Stimulated activated CD4-positive, alpha-beta T cell treated with anti-CD3 and anti-CD28 coated beads, Interleukin-12 subunit alpha, Interleukin-12 subunit beta, amount 100 ng/mL, for 48 hours (primary cell): ENCODE measurements around the gene MAPK9.
A peak's percentile ranks its signal among the peaks of the same experiment; 100 is the strongest.
"Not testable (repeated sequence)": the region's sequence is repeated elsewhere in the genome, so short reads cannot be mapped to it uniquely, and the experiment has no call there.

Experiments
- DNase-seq, 3 donors: peaks; one replicate each; pipeline ENCODE4 v3.0.0-alpha.2; 2020; ENCODE audit warnings: low read depth in 2 of 3, low spot score in 1 of 3

The MAPK9 gene

GRCh38 chr5:180326989-180327565, 35.2 kb upstream of the MAPK9 start:
- no peak for DNase-seq

- DNase-seq, result no peak
These were observed 32.7 kb upstream of the MAPK9 start for GRCh38 chr5:180324601-180324950.

- DNase-seq, result no peak
These were observed 32.2 kb upstream of the MAPK9 start for GRCh38 chr5:180323941-180324600.

GRCh38 chr5:180323160-180323559, 31.3 kb upstream of the MAPK9 start:
- no peak for DNase-seq

- DNase-seq, result no peak
These were observed 26.7 kb upstream of the MAPK9 start for GRCh38 chr5:180318456-180319089.

GRCh38 chr5:180316586-180316985, 24.7 kb upstream of the MAPK9 start:
- DNase-seq, result no peak

- DNase-seq, result peak; percentile 57 to 76 (median 58)
These were observed 23.9 kb upstream of the MAPK9 start for GRCh38 chr5:180315762-180316212.

- DNase-seq, result peak in 2 of 3 donors; percentile 50 to 73
These were observed 22.0 kb upstream of the MAPK9 start for GRCh38 chr5:180313677-180314505.

DNA sequence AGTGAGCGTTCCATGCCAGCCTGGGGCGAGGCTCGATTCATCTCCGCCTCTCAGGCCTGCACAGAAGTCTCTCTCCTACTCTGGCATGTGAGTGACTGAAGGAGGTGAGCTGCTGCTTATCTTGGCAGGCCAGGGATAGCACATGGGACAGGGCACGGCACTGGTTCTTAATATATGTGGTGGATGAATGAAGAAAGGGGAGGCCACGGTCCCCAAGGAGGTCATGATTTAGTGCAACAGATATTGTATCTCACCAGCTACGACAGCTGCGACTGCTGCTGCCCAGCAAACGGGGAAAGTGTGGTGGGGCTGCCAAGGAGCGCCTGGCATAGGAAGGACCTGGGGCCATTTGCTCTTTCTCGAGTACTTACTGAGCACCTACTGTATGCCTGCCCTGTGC, 19.3 kb upstream of the MAPK9 start:
- no peak for DNase-seq

- DNase-seq, result no peak
These were observed 14.9 kb upstream of the MAPK9 start for GRCh38 chr5:180306796-180307195.

- DNase-seq, result no peak
These were observed 13.6 kb upstream of the MAPK9 start for GRCh38 chr5:180305481-180305880.

DNA sequence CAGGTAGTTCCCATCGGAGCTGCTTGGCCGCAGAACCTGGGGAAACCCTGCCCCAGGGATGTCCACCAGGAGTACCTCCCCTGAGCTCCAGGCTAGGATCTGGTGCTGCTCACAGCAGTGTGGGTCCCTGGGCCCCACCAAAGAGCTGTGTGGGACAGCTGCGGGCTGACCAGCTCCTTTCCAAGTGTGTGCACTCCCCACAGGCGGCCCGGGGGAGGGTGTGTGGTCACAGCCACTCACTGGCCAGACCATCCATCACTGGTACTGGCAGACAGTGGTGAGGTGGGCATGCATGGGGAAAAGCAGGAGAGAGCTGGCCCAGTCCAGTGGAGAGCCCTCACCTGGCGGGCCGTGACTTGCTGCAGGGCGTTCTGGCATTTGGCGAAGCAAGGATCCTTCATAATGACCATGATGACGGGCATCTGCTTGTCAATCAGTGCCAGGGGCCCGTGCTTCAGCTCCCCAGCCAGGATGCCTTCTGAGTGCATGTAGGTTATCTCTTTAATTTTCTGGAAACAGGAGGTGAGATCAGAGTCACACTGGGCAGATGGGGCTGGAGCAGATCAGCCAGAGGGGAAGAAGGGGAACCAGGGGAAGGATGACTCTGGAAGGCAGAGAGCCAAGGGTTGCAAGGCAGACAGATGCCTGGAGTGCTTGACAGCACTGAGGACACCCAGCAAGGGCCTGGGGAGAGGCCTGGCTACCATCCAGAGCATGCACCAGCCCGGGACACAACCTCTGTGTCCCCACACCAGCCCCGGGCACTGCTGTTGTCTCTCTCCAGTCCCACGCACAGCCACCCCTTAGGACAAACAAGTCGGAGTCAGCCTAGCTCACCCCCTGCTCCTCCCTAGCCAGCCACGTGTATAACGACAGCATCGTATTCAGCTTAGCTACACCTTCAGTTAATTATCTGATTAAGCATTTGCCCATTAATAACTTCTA, 12.8 kb upstream of the MAPK9 start:
- DNase-seq, result no peak

DNA sequence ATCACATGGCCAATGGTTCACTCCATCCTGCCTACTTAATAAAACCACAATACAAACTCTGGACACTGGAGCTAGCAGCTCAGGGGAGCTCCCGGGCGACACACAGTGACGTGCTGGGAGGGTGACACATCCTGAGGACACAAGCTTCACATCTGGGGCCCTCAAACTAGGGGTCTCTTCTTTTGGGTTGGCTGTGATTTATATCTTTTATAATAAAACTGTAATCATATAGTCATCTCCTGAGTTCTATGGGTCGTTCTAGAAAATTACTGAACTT, 12.1 kb upstream of the MAPK9 start:
- DNase-seq, result no peak

DNA sequence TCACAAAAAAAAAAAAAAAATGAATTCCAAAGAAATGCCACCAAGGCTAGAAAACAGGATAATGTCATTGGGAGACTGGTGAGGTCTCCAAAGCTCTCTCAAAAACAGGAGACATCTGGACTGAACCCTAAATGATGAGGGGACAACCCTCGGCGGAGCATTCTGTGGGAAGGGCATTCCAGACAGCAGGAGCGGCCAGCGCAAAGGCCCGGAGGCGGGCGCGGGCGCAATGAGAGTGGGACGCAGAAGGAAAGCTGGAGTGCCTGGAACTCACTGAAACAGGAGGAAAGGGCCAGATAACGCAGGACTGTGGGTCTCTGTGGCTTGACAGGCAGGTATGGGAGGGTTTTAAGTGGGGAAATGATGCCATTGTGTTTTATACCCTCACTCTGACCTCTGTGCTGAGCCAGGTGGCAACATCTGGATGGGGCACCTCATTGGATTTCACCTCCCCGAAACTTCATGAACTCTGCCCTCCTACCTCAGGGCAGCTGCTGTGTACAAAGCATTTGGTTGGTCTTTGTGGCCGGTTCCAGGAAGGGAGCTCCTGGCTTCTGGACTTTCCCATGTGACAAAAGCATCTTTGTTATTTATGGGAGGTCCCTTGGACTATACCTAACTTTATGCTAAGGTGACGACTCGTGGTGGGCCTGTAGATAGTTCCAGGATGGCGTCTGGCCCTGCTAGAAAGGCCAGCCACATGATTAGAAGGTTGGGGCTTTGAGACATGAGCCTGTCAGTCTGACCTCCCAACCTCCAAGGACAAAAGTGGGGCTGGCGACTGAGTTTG, 11.5 kb upstream of the MAPK9 start:
- no peak for DNase-seq

GRCh38 chr5:180302256-180302655, 10.4 kb upstream of the MAPK9 start:
- DNase-seq, result no peak

DNA sequence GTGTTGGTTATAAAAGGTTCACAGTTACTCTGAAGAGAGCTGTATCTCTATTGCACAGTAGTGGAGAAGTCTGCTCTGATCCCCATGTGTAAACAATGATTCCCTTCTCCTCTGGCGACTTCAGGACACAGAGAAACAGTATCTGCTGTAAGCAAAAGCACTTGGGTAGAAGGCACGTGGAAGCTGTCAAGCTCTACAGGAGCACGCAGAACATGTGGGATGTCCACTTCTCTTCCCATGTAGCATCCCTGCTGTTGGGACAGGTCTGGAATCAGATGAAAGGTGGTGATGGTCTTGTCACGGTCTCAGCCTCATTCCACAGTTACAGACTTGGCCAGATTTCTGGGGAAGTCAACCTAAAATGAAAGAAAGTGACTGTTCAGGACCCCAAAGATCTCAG, 9.4 kb upstream of the MAPK9 start:
- DNase-seq, result no peak

- no peak for DNase-seq
These were observed 7.6 kb upstream of the MAPK9 start for GRCh38 chr5:180299526-180299925.

GRCh38 chr5:180299014-180299413, 7.1 kb upstream of the MAPK9 start:
- DNase-seq, result not testable (repeated sequence)

DNA sequence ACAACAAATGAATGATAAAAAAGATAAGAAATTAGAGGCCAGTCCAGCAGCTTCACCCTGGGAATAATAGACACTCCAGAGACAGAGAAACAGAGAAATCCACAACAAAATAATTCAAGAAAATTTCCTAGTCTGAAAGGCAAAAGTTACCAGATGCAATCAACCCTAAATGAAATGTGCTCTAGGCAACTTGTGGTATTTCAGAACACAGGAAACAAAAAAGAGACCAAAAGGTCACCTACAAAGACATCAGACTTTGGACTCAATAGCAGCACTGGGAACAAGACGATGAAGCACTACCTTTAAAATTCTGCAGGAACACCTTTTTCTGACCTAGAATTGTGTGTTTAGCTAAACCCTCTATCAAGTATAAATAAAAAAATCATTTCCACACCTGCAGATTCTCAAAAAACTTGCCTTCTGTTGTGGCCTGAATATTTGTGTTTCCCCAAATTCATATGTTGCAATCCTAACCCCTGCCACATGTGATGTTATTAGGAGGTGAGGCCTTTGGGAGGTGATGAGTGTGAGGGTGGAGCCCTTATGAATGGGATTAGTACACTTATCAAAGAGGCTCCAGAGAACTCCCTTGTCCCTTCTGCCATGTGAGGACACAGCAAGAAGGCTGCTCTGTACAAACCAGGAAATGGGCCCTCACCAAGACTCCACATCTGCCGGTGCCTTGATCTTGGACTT, 5.9 kb upstream of the MAPK9 start:
- DNase-seq, result no peak

DNA sequence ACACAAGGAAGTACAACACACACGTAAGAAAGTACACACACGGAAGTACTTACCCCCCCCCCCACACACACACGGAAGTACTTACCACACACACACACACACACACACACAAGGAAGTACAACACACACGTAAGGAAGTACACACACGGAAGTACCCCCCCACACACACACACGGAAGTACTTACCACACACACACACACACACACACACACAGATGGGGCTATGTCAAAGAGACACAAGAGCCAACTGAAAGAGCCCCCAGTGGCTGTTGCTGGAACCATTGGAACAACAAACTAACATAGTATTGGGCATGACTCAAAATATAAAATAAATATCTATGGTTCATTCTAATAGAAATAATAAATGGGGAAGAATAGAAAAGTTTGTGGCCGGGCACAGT, 4.9 kb upstream of the MAPK9 start:
- no peak for DNase-seq
